Medulla oblongata (tissue), 1 donor: ENCODE measurements around the gene CALHM2.

Source experiments
- DNase-seq: peaks from one replicate; pipeline ENCODE4 v3.0.0-alpha.2; 2015; ENCODE audit errors: extremely low spot score

The CALHM2 gene

GRCh38 chr10:103476046-103476768 is 24.0 kb upstream of the CALHM2 start:
- no peak for DNase-seq

GRCh38 chr10:103475437-103475836 is 23.3 kb upstream of the CALHM2 start:
- no peak for DNase-seq

- DNase-seq, result no peak
Observed at GRCh38 chr10:103474077-103474476, 21.9 kb upstream of the CALHM2 start.

- DNase-seq, result no peak
Observed at GRCh38 chr10:103473261-103473671, 21.1 kb upstream of the CALHM2 start.

- DNase-seq, result no peak
Observed at GRCh38 chr10:103472005-103472404, 19.8 kb upstream of the CALHM2 start.

GRCh38 chr10:103470761-103471653 is 18.8 kb upstream of the CALHM2 start:
- no peak for DNase-seq

GRCh38 chr10:103469201-103469600 is 17.0 kb upstream of the CALHM2 start:
- no peak for DNase-seq

GRCh38 chr10:103467406-103467805 is 15.2 kb upstream of the CALHM2 start:
- no peak for DNase-seq

- DNase-seq, result no peak
Observed at GRCh38 chr10:103466734-103467133, 14.6 kb upstream of the CALHM2 start.

GRCh38 chr10:103465411-103466179 is 13.4 kb upstream of the CALHM2 start:
- peak; percentile 38 for DNase-seq

- no peak for DNase-seq
Observed at GRCh38 chr10:103463499-103463898, 11.3 kb upstream of the CALHM2 start.

- DNase-seq, result no peak
Observed at GRCh38 chr10:103459615-103460014, 7.4 kb upstream of the CALHM2 start.

- no peak for DNase-seq
Observed at GRCh38 chr10:103458720-103459119, 6.5 kb upstream of the CALHM2 start, which contains the start of gene CALHM1. CALHM1 (minus strand) TSS chr10:103458900; CDS start chr10:103458751, 149 bp downstream.

GRCh38 chr10:103457896-103458583 is 5.9 kb upstream of the CALHM2 start:
- DNase-seq, result no peak

- no peak for DNase-seq
Observed at GRCh38 chr10:103457176-103457712, 5.1 kb upstream of the CALHM2 start.

- no peak for DNase-seq
Observed at GRCh38 chr10:103456074-103456660, 4.0 kb upstream of the CALHM2 start.

GRCh38 chr10:103455235-103455634 is 3.1 kb upstream of the CALHM2 start:
- no peak for DNase-seq

- no peak for DNase-seq
Observed at GRCh38 chr10:103454026-103454425, 1.9 kb upstream of the CALHM2 start.

- no peak for DNase-seq
Observed at GRCh38 chr10:103452506-103453230, 498 bp upstream of the CALHM2 start.
